Spleen (tissue), 11 donors: ENCODE results near the gene SEC61B. TPM values are rescaled to one million over a fixed set of nuclear protein-coding genes. Genes with fewer than 3 reads are reported as not detected.
A peak's percentile ranks its signal among the peaks of the same experiment; 100 is the strongest.

Experiments used
- DNase-seq: peaks from one replicate; pipeline ENCODE4 v3.0.0-alpha.2; 2020
- H3K27ac ChIP-seq, 8 donors: fragments of 200-600 bp; sonication (generic) in 7 of 8; 1 replicate in 4 of 8; 2 replicates in 4 of 8; pipeline versions ENCODE4 v1.5.0 to v1.8.0; 2016 to 2021; ENCODE audit warnings: inconsistent platforms in 4 of 8, mild to moderate bottlenecking in 4 of 8, moderate library complexity in 1 of 8
- H3K27me3 ChIP-seq, 7 donors: fragments of 200-600 bp; sonication (generic) in 6 of 7; replicated peaks in 1 of 7; 1 replicate in 4 of 7; 2 replicates in 3 of 7; pipeline versions ENCODE4 v1.5.0 to v1.8.0; 2016 to 2021; ENCODE audit warnings: inconsistent platforms in 3 of 7, mild to moderate bottlenecking in 1 of 7
- H3K36me3 ChIP-seq, 6 donors: fragments of 200-600 bp; sonication (generic) in 5 of 6; 1 replicate in 4 of 6; 2 replicates in 2 of 6; pipeline versions ENCODE4 v1.5.0 to v1.8.0; 2016 to 2021; ENCODE audit warnings: inconsistent platforms in 2 of 6
- H3K4me1 ChIP-seq, 6 donors: fragments of 200-600 bp; sonication (generic) in 5 of 6; 1 replicate in 3 of 6; 2 replicates in 3 of 6; pipeline versions ENCODE4 v1.5.0 to v1.8.0; 2016 to 2021; ENCODE audit warnings: inconsistent platforms in 3 of 6
- H3K4me3 ChIP-seq, 8 donors: fragments of 200-600 bp; sonication (generic) in 7 of 8; 1 replicate in 4 of 8; 2 replicates in 4 of 8; pipeline versions ENCODE4 v1.5.0 to v1.8.0; 2016 to 2021; ENCODE audit warnings: inconsistent platforms in 4 of 8, mild to moderate bottlenecking in 4 of 8, moderate library complexity in 2 of 8
- H3K9me3 ChIP-seq, 8 donors: fragments of 200-600 bp; sonication (generic) in 7 of 8; 1 replicate in 4 of 8; 2 replicates in 4 of 8; pipeline versions ENCODE4 v1.5.0 to v1.8.0; 2016 to 2021; ENCODE audit warnings: inconsistent platforms in 4 of 8
- CTCF ChIP-seq, 11 experiments: fragments of 200-600 bp in 7 of 11; fragments of 450-650 bp in 4 of 11; sonication (generic) in 4 of 11; IDR thresholded peaks in 8 of 11; conservative IDR thresholded peaks in 3 of 11; 1 replicate in 7 of 11; 2 replicates in 4 of 11; pipeline versions ENCODE4 v1.4.0 to v1.8.0; 2016 to 2021; ENCODE audit warnings: antibody characterized with exemption in 11 of 11, inconsistent platforms in 4 of 11, mild to moderate bottlenecking in 1 of 11
- POLR2A ChIP-seq, 3 donors: fragments of 450-650 bp; IDR thresholded peaks; one replicate each; pipeline ENCODE4 v1.5.1; 2017; ENCODE audit warnings: antibody characterized with exemption in 3 of 3, mild to moderate bottlenecking in 1 of 3
- POLR2AphosphoS5 ChIP-seq, 3 donors: sonication (generic); formaldehyde crosslinking; IDR thresholded peaks; one replicate each; pipeline ENCODE4 v1.5.1; 2017; ENCODE audit warnings: antibody characterized with exemption in 3 of 3
- WGBS, 5 donors: extraction: QIAGEN DNeasy Blood & Tissue Kit in 3 of 5; methylation state at CpG; one replicate each; pipeline versions ENCODE4 v1.1.5 to v1.1.7; 2013 to 2018; 5-methylcytosine and 5-hydroxymethylcytosine counted together
- intact Hi-C: fragments of 100-400 bp; cut with DNase I; formaldehyde crosslinking; loops from one replicate; pipeline ENCODE4 v1.15.0; 2023; ENCODE audit warnings: low total_unique reads
- polyA plus RNA-seq, 3 donors: library from polyadenylated mRNA; stranded (reverse); fragments of 200-250 nt; gene quantifications; one replicate each; pipeline ENCODE4 v1.2.1, GENCODE V29; 2013
- total RNA-seq, 7 donors: library from RNA; depleted of rRNA in 3 of 7; stranded (reverse); fragments of >200 nt in 3 of 7; fragmentation: NEBNext Ultra II Directional in 4 of 7; extraction: Animal tissue kit (Norgen Biotek cat#: 25700) in 4 of 7; gene quantifications; one replicate each; pipeline versions ENCODE4 v1.1.0 to v1.2.1, GENCODE V29; 2016 to 2021
- donor health status: healthy with polysubstance abuse.
- donor health status: DM: no; HTN: no; CAD: no; lungs with moderate emphysema.
- donor health status: DM: no; HTN: no; CAD: no.
- donor health status: Bipolar disorder and iron deficiency.
- donor health status: healthy.
- donor health status: DM: no; HTN: no; CAD: no.
- donor health status: DM: yes; HTN: yes; CAD: no.

SEC61B gene
- total and polyA plus RNA-seq, 10 donors, result 70.4 to 244 (median 96.8) TPM

- Histone ChIP-seq H3K4me3 (no peak overlapping the region), H3K9me3 (no peaks in the 10 kb centered on the region), H3K36me3 (no peaks in the 10 kb centered on the region), H3K4me1 (peaks cover 0 to 14% (median 9%) of the 10 kb centered on the region in 6 donors), H3K27me3 (no peaks in the 10 kb centered on the region), H3K27ac (no peak overlapping the region)
- 53 to 66% (median 56%) methylated on average over 2 of the region's 2 CpGs for WGBS, 5 donors
- no peak for TF ChIP-seq POLR2A (IDR thresholded peaks at IDR 0.05)
- TF ChIP-seq POLR2AphosphoS5 (IDR thresholded peaks at IDR 0.05), result no peak
- TF ChIP-seq CTCF (IDR thresholded peaks at IDR 0.05 in 8 of 11, conservative IDR thresholded peaks at IDR 0.05 in 3 of 11), result no peak
- intact Hi-C loops, result no loop called here
- no peak for DNase-seq
These were observed 43.6 kb downstream of the SEC61B start for GRCh38 chr9:99265691-99266090.

DNA sequence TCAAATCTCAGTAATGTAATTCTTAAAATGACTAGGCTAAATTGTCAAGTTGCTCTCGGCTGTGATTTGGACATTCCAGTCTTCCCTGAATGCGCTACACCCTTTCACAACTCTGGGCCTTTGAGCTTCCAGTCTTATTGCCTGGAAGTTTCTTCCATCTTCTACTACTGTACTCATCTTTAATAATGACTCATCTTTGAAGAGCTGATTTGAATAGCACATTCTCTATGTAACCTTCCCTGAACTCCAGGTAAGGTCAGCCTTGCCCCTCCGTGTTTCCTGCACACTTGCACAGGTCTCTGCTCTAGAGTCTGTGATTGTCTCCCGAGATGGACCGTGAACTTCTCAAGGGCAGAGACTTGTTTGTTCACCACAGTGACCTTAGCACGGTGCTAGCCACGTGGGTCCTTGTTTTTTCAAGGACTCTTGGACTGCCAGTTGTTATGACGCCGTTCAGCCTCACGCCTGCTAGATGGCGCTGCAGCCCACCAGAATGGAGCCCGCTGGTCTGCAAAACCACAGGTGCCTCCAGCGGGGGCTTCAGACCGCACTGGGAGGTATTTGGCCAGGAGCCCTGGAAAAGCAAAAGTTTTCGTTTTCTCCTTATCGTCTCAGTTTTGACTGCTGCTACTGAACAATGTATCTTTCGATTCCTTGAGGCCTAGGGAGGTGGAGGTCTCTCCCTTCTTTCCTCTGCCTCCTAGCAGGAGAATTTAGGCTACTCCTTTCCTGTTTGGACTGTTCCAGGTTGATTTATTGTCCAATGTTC is 44.4 kb downstream of the SEC61B start:
- H3K4me3 ChIP-seq, result peak overlapping the region in 1 of 8 donors; percentile 38
- WGBS, 5 donors, result 13 to 15% (median 14%) methylated on average over 17 of the region's 17 CpGs

DNA sequence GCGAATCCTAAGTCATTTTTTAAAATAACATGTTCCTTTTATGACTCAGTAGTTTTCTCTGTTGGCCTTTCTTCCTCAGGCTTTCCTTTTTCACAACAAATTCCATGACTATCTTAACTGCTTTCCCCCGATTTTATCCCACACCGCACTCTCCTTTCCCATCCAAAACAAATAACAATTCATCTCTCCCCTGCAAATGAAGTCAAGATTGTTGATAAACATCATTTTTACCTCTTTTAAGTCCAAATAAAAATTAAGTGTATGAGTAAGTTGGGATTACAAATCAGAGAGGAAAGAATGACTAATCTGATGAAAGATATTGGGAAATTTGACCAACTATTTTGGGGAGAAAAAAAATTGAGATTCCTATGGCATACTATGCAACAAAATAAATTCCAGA is 47.3 kb downstream of the SEC61B start:
- intact Hi-C loops, result no loop called here
- 77 to 93% (median 78%) methylated on average over 3 of the region's 3 CpGs for WGBS, 5 donors
- no peak for TF ChIP-seq POLR2A (IDR thresholded peaks at IDR 0.05)
- TF ChIP-seq CTCF (IDR thresholded peaks at IDR 0.05 in 8 of 11, conservative IDR thresholded peaks at IDR 0.05 in 3 of 11), result no peak
- no peak for TF ChIP-seq POLR2AphosphoS5 (IDR thresholded peaks at IDR 0.05)
- Histone ChIP-seq H3K9me3 (no peaks in the 10 kb centered on the region), H3K4me3 (no peak overlapping the region), H3K27me3 (no peaks in the 10 kb centered on the region), H3K27ac (no peak overlapping the region), H3K36me3 (no peaks in the 10 kb centered on the region), H3K4me1 (peaks cover 0 to 14% (median 9%) of the 10 kb centered on the region in 6 donors)
- no peak for DNase-seq

More for the DNA sequence above, 44.4 kb downstream of the SEC61B start:
- H3K27ac ChIP-seq, result no peak overlapping the region
- H3K9me3 ChIP-seq, result no peaks in the 10 kb centered on the region
- TF ChIP-seq POLR2A (IDR thresholded peaks at IDR 0.05) (no peak), CTCF (IDR thresholded peaks at IDR 0.05 in 8 of 11, conservative IDR thresholded peaks at IDR 0.05 in 3 of 11) (peak; percentile 27 to 89 (median 78)), POLR2AphosphoS5 (IDR thresholded peaks at IDR 0.05) (peak in 2 of 3 donors; percentile 7 to 47)
- intact Hi-C loops, result no loop called here
- no peaks in the 10 kb centered on the region for H3K36me3 ChIP-seq
- H3K27me3 ChIP-seq, result no peaks in the 10 kb centered on the region
- peaks cover 0 to 14% (median 9%) of the 10 kb centered on the region in 6 donors for H3K4me1 ChIP-seq
- DNase-seq, result peak; percentile 89

DNA sequence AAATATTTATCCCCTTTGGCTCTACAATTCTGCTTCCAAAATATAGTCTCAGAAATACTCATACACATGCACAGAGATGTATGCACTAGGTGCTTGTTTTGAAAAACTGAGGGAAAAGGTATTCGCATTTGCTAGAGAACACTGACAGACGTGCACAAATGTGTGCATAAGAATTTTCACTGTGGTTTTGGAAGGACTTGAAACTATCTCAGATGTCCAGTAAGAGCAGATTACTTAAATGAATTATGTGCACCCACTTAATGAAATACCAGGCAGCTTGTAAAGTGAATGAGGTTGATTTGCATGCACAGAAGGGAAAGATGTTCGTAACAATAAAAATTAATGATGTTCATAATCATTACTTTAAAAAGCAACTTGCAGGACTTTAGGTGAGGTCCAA is 48.4 kb downstream of the SEC61B start:
- TF ChIP-seq POLR2A (IDR thresholded peaks at IDR 0.05), result no peak
- TF ChIP-seq POLR2AphosphoS5 (IDR thresholded peaks at IDR 0.05), result no peak
- TF ChIP-seq CTCF (IDR thresholded peaks at IDR 0.05 in 8 of 11, conservative IDR thresholded peaks at IDR 0.05 in 3 of 11), result no peak
- WGBS, 5 donors, result 61 to 65% (median 64%) methylated on average over 3 of the region's 3 CpGs
- no peak for DNase-seq

More for the DNA sequence above, 48.4 kb downstream of the SEC61B start:
- Histone ChIP-seq H3K36me3 (no peaks in the 10 kb centered on the region), H3K27ac (no peak overlapping the region), H3K4me3 (no peak overlapping the region), H3K4me1 (peaks cover 0 to 14% (median 9%) of the 10 kb centered on the region in 6 donors), H3K9me3 (no peaks in the 10 kb centered on the region), H3K27me3 (no peaks in the 10 kb centered on the region)
- intact Hi-C loops, result no loop called here
